ENCODE results near the gene HOXB1. TPM values are rescaled to one million over a fixed set of nuclear protein-coding genes. Genes with fewer than 3 reads are reported as not detected.
"Not testable (repeated sequence)": the region's sequence is repeated elsewhere in the genome, so short reads cannot be mapped to it uniquely, and the experiment has no call there.

HOXB1 gene
- total and polyA plus RNA-seq, 8 donors = 0.28 TPM; not detected in 7

GRCh38 chr17:48510761-48511604 lies 19.8 kb downstream of the HOXB1 start:
- Histone ChIP-seq H3K4me3 (no peak overlapping the region), H3K27me3 (peaks cover 0 to 81% (median 19%) of the 10 kb centered on the region in 3 donors), H3K4me1 (peaks cover 0 to 17% (median 5%) of the 10 kb centered on the region in 4 donors), H3K9me3 (no peaks in the 10 kb centered on the region), H3K27ac (no peak overlapping the region), H3K36me3 (no peaks in the 10 kb centered on the region)
- intact Hi-C loops (cut with DNase I; ENCODE audit: low total_unique reads) = no loop called here
- no peak for TF ChIP-seq EP300 (IDR thresholded peaks at IDR 0.05)
- TF ChIP-seq POLR2A (IDR thresholded peaks at IDR 0.05) = no peak
- TF ChIP-seq CTCF (IDR thresholded peaks at IDR 0.05) = no peak
- no peak for TF ChIP-seq POLR2AphosphoS5 (IDR thresholded peaks at IDR 0.05)
- WGBS, 5 donors = 75 to 83% (median 83%) methylated on average over 7 of the region's 7 CpGs
- DNase-seq = no peak

GRCh38 chr17:48510381-48510760 lies 20.4 kb downstream of the HOXB1 start:
- Histone ChIP-seq H3K4me3 (no peak overlapping the region), H3K4me1 (peaks cover 0 to 22% (median 8%) of the 10 kb centered on the region in 4 donors), H3K9me3 (no peaks in the 10 kb centered on the region), H3K36me3 (no peaks in the 10 kb centered on the region), H3K27ac (no peak overlapping the region), H3K27me3 (peaks cover 0 to 75% (median 17%) of the 10 kb centered on the region in 3 donors)
- DNase-seq = no peak
- 78 to 98% (median 92%) methylated on average over 2 of the region's 2 CpGs for WGBS, 5 donors
- intact Hi-C loops (cut with DNase I; ENCODE audit: low total_unique reads) = no loop called here
- TF ChIP-seq POLR2AphosphoS5 (IDR thresholded peaks at IDR 0.05) = no peak
- no peak for TF ChIP-seq POLR2A (IDR thresholded peaks at IDR 0.05)
- no peak for TF ChIP-seq EP300 (IDR thresholded peaks at IDR 0.05)

DNA sequence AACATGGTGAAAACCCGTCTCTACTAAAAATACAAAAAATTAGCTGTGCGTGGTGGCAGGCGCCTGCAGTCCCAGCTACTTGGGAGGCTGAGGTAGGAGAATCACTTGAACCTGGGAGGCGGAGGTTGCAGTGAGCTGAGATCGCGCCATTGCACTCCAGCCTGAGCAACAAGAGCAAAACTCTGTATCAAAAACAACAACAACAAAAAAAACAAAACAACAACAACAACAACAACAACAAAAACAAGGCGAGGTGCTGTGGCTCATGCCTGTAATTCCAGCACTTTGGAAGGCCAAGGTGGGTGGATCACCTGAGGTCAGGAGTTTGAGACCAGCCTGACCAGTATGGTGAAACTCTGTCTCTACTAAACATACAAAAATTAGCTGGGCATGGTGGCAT lies 21.1 kb downstream of the HOXB1 start:
- H3K9me3 ChIP-seq; H3K27ac ChIP-seq; intact Hi-C loops (cut with DNase I; ENCODE audit: low total_unique reads); H3K36me3 ChIP-seq; DNase-seq; H3K4me3 ChIP-seq: not testable (repeated sequence)
- Histone ChIP-seq H3K4me1 (peaks cover 0 to 22% (median 9%) of the 10 kb centered on the region in 4 donors), H3K27me3 (peaks cover 0 to 69% (median 13%) of the 10 kb centered on the region in 3 donors)
- WGBS, 5 donors = 85 to 98% (median 94%) methylated on average over 7 of the region's 7 CpGs

- 76 to 85% (median 82%) methylated on average over 5 of the region's 5 CpGs for WGBS, 5 donors
- Histone ChIP-seq H3K36me3 (no peaks in the 10 kb centered on the region), H3K4me1 (peaks cover 0 to 22% (median 6%) of the 10 kb centered on the region in 4 donors), H3K27me3 (peaks cover 0 to 51% (median 0%) of the 10 kb centered on the region in 3 donors), H3K27ac (no peak overlapping the region), H3K9me3 (no peaks in the 10 kb centered on the region), H3K4me3 (no peak overlapping the region)
- no peak for DNase-seq
- no peak for TF ChIP-seq CTCF (IDR thresholded peaks at IDR 0.05)
- intact Hi-C loops (cut with DNase I; ENCODE audit: low total_unique reads) = no loop called here
These were observed 24.6 kb downstream of the HOXB1 start for GRCh38 chr17:48506246-48506645.

DNA sequence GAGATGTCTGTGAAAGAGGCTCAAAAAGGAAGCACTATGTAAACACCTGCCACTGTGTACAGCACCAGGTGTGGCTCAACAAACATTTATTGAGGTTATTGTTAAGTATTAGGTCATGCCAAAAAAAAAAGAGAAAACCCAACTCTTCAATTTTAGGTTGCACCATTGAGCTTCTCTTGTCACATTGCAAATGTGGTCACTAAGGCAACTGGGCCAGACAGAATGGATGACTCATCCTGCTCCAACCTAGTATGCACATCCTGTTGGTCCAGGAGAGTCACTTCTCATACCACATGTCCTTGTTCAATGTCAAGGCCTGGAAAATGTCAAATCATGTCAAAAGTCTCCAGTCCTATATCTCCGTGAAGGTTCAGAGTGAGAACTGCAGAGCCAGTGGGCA lies 25.0 kb downstream of the HOXB1 start:
- TF ChIP-seq EP300 (IDR thresholded peaks at IDR 0.05) (no peak), POLR2AphosphoS5 (IDR thresholded peaks at IDR 0.05) (peak in 2 of 3 donors; percentile 34 to 79)
- intact Hi-C loops (cut with DNase I; ENCODE audit: low total_unique reads) = no loop called here
- Histone ChIP-seq H3K4me1 (peaks cover 0 to 27% (median 9%) of the 10 kb centered on the region in 4 donors), H3K27ac (no peak overlapping the region), H3K27me3 (peaks cover 0 to 48% (median 0%) of the 10 kb centered on the region in 3 donors), H3K4me3 (no peak overlapping the region), H3K36me3 (no peaks in the 10 kb centered on the region), H3K9me3 (no peaks in the 10 kb centered on the region)
- DNase-seq = peak in 1 of 2 donors; percentile 72
- WGBS, 5 donors = 33 to 55% (median 35%) methylated on average over 1 of the region's 1 CpG

DNA sequence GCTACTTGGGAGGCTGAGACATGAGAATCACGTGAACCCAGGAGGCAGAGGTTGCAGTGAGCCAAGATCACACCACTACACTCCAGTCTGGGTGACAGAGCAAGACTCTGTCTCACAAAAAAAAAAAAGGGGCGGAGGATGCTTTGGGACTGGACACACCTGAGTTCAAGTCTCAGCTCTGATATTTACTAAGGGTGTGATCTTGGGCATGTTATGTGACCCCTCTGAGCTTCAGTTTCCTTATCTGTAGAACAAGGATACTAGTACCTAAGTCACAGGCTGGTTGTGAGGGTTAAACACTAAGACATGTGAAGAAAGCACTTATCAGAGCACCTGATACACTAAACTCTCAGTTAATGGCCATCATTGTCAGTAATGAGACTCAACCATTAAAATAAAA lies 25.9 kb downstream of the HOXB1 start:
- 73 to 92% (median 89%) methylated on average over 2 of the region's 2 CpGs for WGBS, 5 donors
- Histone ChIP-seq H3K9me3 (no peaks in the 10 kb centered on the region), H3K4me1 (peaks cover 0 to 32% (median 10%) of the 10 kb centered on the region in 4 donors), H3K36me3 (no peaks in the 10 kb centered on the region), H3K27ac (no peak overlapping the region), H3K4me3 (no peak overlapping the region), H3K27me3 (peaks cover 0 to 41% (median 0%) of the 10 kb centered on the region in 3 donors)
- no peak for TF ChIP-seq POLR2A (IDR thresholded peaks at IDR 0.05)
- no peak for DNase-seq
- intact Hi-C loops (cut with DNase I; ENCODE audit: low total_unique reads) = no loop called here
